Lung (tissue), 12 donors: ENCODE results near the gene THRA. TPM values are rescaled to one million over a fixed set of nuclear protein-coding genes. Genes with fewer than 3 reads are reported as not detected.

Source experiments
- ATAC-seq: fragments of 200-7000 bp; cut with Tn5 transposase; one replicate; pipeline ENCODE4 v1.9.1; 2020; ENCODE audit warnings: moderate number of reproducible peaks; ENCODE audit not compliant: insufficient read depth, low FRiP score
- DNase-seq, 3 donors: peaks; one replicate each; pipeline ENCODE4 v3.0.0-alpha.2; 2013 to 2017
- H3K27ac ChIP-seq, 2 donors: one replicate each; pipeline ENCODE4 v1.5.1; 2013; ENCODE audit warnings: mild to moderate bottlenecking in 2 of 2, moderate library complexity in 2 of 2, control low read depth in 1 of 2, inconsistent platforms in 1 of 2, low read depth in 1 of 2, low read length in 1 of 2
- H3K27me3 ChIP-seq, 3 donors: one replicate each; pipeline ENCODE4 v1.5.1; 2013; ENCODE audit warnings: low read length in 2 of 3; ENCODE audit not compliant: control insufficient read depth in 3 of 3, insufficient read depth in 3 of 3
- H3K36me3 ChIP-seq, 4 donors: one replicate each; pipeline ENCODE4 v1.5.1; 2013; ENCODE audit warnings: low read length in 4 of 4, mild to moderate bottlenecking in 1 of 4, moderate library complexity in 1 of 4; ENCODE audit not compliant: control insufficient read depth in 4 of 4, insufficient read depth in 4 of 4
- H3K4me1 ChIP-seq, 5 donors: one replicate each; pipeline ENCODE4 v1.5.1; 2013; ENCODE audit warnings: low read length in 5 of 5, mild to moderate bottlenecking in 2 of 5, moderate library complexity in 1 of 5; ENCODE audit not compliant: control insufficient read depth in 5 of 5, insufficient read depth in 5 of 5
- H3K4me3 ChIP-seq: one replicate; pipeline ENCODE4 v1.5.1; 2013; ENCODE audit warnings: mild to moderate bottlenecking, control low read depth, moderate library complexity
- H3K9ac ChIP-seq, 2 donors: one replicate each; pipeline ENCODE4 v1.5.1; 2013; ENCODE audit warnings: low read length in 2 of 2, control low read depth in 1 of 2; ENCODE audit not compliant: insufficient read depth in 1 of 2
- H3K9me3 ChIP-seq, 4 donors: one replicate each; pipeline ENCODE4 v1.5.1; 2013; ENCODE audit warnings: low read length in 3 of 4, mild to moderate bottlenecking in 1 of 4, moderate library complexity in 1 of 4; ENCODE audit not compliant: control insufficient read depth in 4 of 4, insufficient read depth in 3 of 4
- CTCF ChIP-seq: IDR thresholded peaks from 2 replicates; pipeline ENCODE4 v1.5.1; 2012; ENCODE audit warnings: mild to moderate bottlenecking; ENCODE audit errors: control extremely low read depth, extremely low read depth
- WGBS, 2 donors: extraction: QIAGEN DNeasy Blood & Tissue Kit; methylation state at CpG; one replicate each; pipeline ENCODE4 v1.1.7; 2013; 5-methylcytosine and 5-hydroxymethylcytosine counted together
- polyA plus RNA-seq, 2 donors: library from polyadenylated mRNA; stranded (reverse); fragments of 200-250 nt; gene quantifications; one replicate each; pipeline ENCODE4 v1.2.1, GENCODE V29; 2013
- total RNA-seq, 2 donors: library from RNA; depleted of rRNA in 1 of 2; stranded (reverse); fragments of >200 nt in 1 of 2; gene quantifications; one replicate each; pipeline ENCODE4 v1.2.1, GENCODE V29; 2014 to 2021
- donor health status: control.
- donor health status: control.
- donor health status: Bipolar disorder and iron deficiency.
- donor health status: healthy.
- donor health status: DM: yes; HTN: yes; CAD: no.

Gene THRA
- total and polyA plus RNA-seq, 4 donors = 28.5 to 55.9 (median 37.5) TPM

GRCh38 chr17:40073454-40074174 is 10.8 kb downstream of the THRA start:
- DNase-seq = no peak
- H3K36me3 ChIP-seq = peaks cover 0 to 19% (median 17%) of the 10 kb centered on the region in 4 donors
- no peak for ATAC-seq
- WGBS, 2 donors = 83 to 87% methylated on average over 7 of the region's 7 CpGs
- peak overlapping the region in 1 of 2 donors; percentile 57 for H3K9ac ChIP-seq
- H3K4me3 ChIP-seq = no peak overlapping the region
- peaks cover 33 to 69% (median 56%) of the 10 kb centered on the region in 5 donors for H3K4me1 ChIP-seq
- peak overlapping the region; percentile 71 to 86 for H3K27ac ChIP-seq
- H3K9me3 ChIP-seq = no peaks in the 10 kb centered on the region
- no peaks in the 10 kb centered on the region for H3K27me3 ChIP-seq
- TF ChIP-seq CTCF = no peak

- peak overlapping the region; percentile 71 to 88 for H3K27ac ChIP-seq
- no peaks in the 10 kb centered on the region for H3K27me3 ChIP-seq
- no peak overlapping the region for H3K4me3 ChIP-seq
- peaks cover 33 to 64% (median 52%) of the 10 kb centered on the region in 5 donors for H3K4me1 ChIP-seq
- ATAC-seq (no peak), DNase-seq (no peak)
- no peak for TF ChIP-seq CTCF
- no peak overlapping the region for H3K9ac ChIP-seq
- 87 to 89% methylated on average over 8 of the region's 8 CpGs for WGBS, 2 donors
- no peaks in the 10 kb centered on the region for H3K9me3 ChIP-seq
- H3K36me3 ChIP-seq = peaks cover 0 to 19% (median 17%) of the 10 kb centered on the region in 4 donors
Observed at GRCh38 chr17:40074175-40074512, 11.4 kb downstream of the THRA start.

- no peak overlapping the region for H3K4me3 ChIP-seq
- 43 to 67% methylated on average over 6 of the region's 6 CpGs for WGBS, 2 donors
- H3K9me3 ChIP-seq = no peaks in the 10 kb centered on the region
- ATAC-seq = no peak
- no peak overlapping the region for H3K9ac ChIP-seq
- H3K27ac ChIP-seq = peak overlapping the region; percentile 71 to 88
- H3K36me3 ChIP-seq = peaks cover 0 to 25% (median 17%) of the 10 kb centered on the region in 4 donors
- TF ChIP-seq CTCF = no peak
- H3K27me3 ChIP-seq = no peaks in the 10 kb centered on the region
- DNase-seq = no peak
- H3K4me1 ChIP-seq = peaks cover 32 to 57% (median 46%) of the 10 kb centered on the region in 5 donors
Observed at GRCh38 chr17:40074871-40075200, 12.1 kb downstream of the THRA start.
